IMR-90 (cell line): ENCODE measurements around the gene CD2AP. TPM values are rescaled to one million over a fixed set of nuclear protein-coding genes. Genes with fewer than 3 reads are reported as not detected.

Source experiments
- ATAC-seq: fragments of 200-7000 bp; cut with Tn5 transposase; 2 replicates; pipeline ENCODE4 v1.9.1; 2020; ENCODE audit warnings: low read depth, mild to moderate bottlenecking, moderate library complexity
- BruUV-seq: library from RNA; stranded (reverse); fragments of 400-500 nt; replicated peaks from 2 replicates; lab custom pipeline; 2021; lab: Mats Ljungman, UMichigan
- CTCF ChIA-PET: fragments of 300-600 bp; formaldehyde crosslinking; extraction: SDS; loops from one replicate; lab custom pipeline; 2021; ENCODE audit warnings: antibody characterized with exemption; lab: Yijun Ruan, JAX
- POLR2A ChIA-PET: fragments of 300-600 bp; sonication (Branson Sonifier 250); formaldehyde crosslinking; loops from one replicate; lab custom pipeline; 2022; ENCODE audit warnings: antibody characterized with exemption; ENCODE audit not compliant: unreplicated experiment; lab: Charles Lee
- DNase-seq: peaks from one replicate; pipeline ENCODE4 v3.0.0; 2013
- H2AFZ ChIP-seq: replicated peaks from 2 replicates; pipeline ENCODE3; 2013; ENCODE audit warnings: low read length, mild to moderate bottlenecking; ENCODE audit not compliant: poor library complexity
- H2AK5ac ChIP-seq: 2 replicates; pipeline ENCODE4 v1.6.1; 2013; ENCODE audit warnings: low read depth, low read length, inconsistent platforms
- H2AK9ac ChIP-seq: replicated peaks from 2 replicates; pipeline ENCODE3; 2013; ENCODE audit warnings: mild to moderate bottlenecking, low read depth, low read length, moderate library complexity; ENCODE audit not compliant: poor library complexity
- H2BK120ac ChIP-seq: 2 replicates; pipeline ENCODE4 v1.6.1; 2013; ENCODE audit warnings: low read depth, low read length, inconsistent platforms
- H2BK15ac ChIP-seq: 3 replicates; pipeline ENCODE4 v1.6.1; 2013; ENCODE audit warnings: low read depth, low read length, inconsistent platforms
- H2BK20ac ChIP-seq: 2 replicates; pipeline ENCODE4 v1.6.1; 2013; ENCODE audit warnings: low read depth, mild to moderate bottlenecking, inconsistent platforms, low read length, moderate library complexity
- H2BK5ac ChIP-seq: 2 replicates; pipeline ENCODE4 v1.6.1; 2013; ENCODE audit warnings: mild to moderate bottlenecking, low read depth, low read length, inconsistent platforms; ENCODE audit not compliant: poor library complexity, severe bottlenecking
- H3K14ac ChIP-seq: replicated peaks from 2 replicates; pipeline ENCODE4 v1.6.1; 2013; ENCODE audit warnings: low read depth, low read length, inconsistent platforms
- H3K18ac ChIP-seq: 2 replicates; pipeline ENCODE4 v1.6.1; 2013; ENCODE audit warnings: low read depth, low read length, control low read depth
- H3K23ac ChIP-seq: 2 replicates; pipeline ENCODE4 v1.6.1; 2013; ENCODE audit warnings: low read depth, low read length, inconsistent platforms
- H3K27ac ChIP-seq: 2 replicates; pipeline ENCODE4 v1.5.1; 2013; ENCODE audit warnings: mild to moderate bottlenecking, control low read depth, low read length; ENCODE audit not compliant: insufficient read depth
- H3K27me3 ChIP-seq: 2 replicates; pipeline ENCODE4 v1.6.1; 2013; ENCODE audit warnings: low read length; ENCODE audit not compliant: control insufficient read depth, insufficient read depth
- H3K36me3 ChIP-seq: 2 replicates; pipeline ENCODE4 v1.6.1; 2013; ENCODE audit warnings: low read length, mixed read lengths; ENCODE audit not compliant: control insufficient read depth, insufficient read depth
- H3K4ac ChIP-seq: 2 replicates; pipeline ENCODE4 v1.6.1; 2013; ENCODE audit warnings: low read depth, low read length, inconsistent platforms
- H3K4me1 ChIP-seq: 2 replicates; pipeline ENCODE4 v1.6.1; 2013; ENCODE audit warnings: low read length, mixed read lengths; ENCODE audit not compliant: control insufficient read depth, insufficient read depth
- H3K4me2 ChIP-seq: 2 replicates; pipeline ENCODE4 v1.6.1; 2013; ENCODE audit warnings: low read depth, mild to moderate bottlenecking, control low read depth, low read length, moderate library complexity
- H3K4me3 ChIP-seq: 2 replicates; pipeline ENCODE4 v1.5.1; 2013; ENCODE audit warnings: low read depth, mild to moderate bottlenecking, control low read depth, low read length, moderate library complexity; ENCODE audit not compliant: insufficient read depth
- H3K56ac ChIP-seq: 2 replicates; pipeline ENCODE4 v1.6.1; 2013; ENCODE audit warnings: low read length, inconsistent platforms; ENCODE audit not compliant: insufficient read depth; ENCODE audit errors: extremely low read depth
- H3K79me1 ChIP-seq, 2 experiments: 2 replicates each; pipeline ENCODE4 v1.6.1; 2013; ENCODE audit warnings: low read length in 2 of 2, inconsistent platforms in 1 of 2, low read depth in 1 of 2
- H3K9ac ChIP-seq: 2 replicates; pipeline ENCODE4 v1.6.1; 2013; ENCODE audit warnings: low read depth, low read length, control low read depth
- H3K9me1 ChIP-seq: 2 replicates; pipeline ENCODE4 v1.6.1; 2013; ENCODE audit warnings: low read length, inconsistent platforms; ENCODE audit not compliant: insufficient read depth
- H3K9me3 ChIP-seq: 2 replicates; pipeline ENCODE4 v1.6.1; 2013; ENCODE audit warnings: low read length; ENCODE audit not compliant: control insufficient read depth, insufficient read depth
- H4K20me1 ChIP-seq: 2 replicates; pipeline ENCODE4 v1.6.1; 2013; ENCODE audit warnings: low read length, inconsistent platforms; ENCODE audit not compliant: insufficient read depth
- H4K5ac ChIP-seq: 2 replicates; pipeline ENCODE4 v1.6.1; 2013; ENCODE audit warnings: mild to moderate bottlenecking, low read depth, low read length, control low read depth
- H4K8ac ChIP-seq, 2 experiments: 2 replicates each; pipeline ENCODE4 v1.6.1; 2013; ENCODE audit warnings: low read depth in 2 of 2, low read length in 2 of 2, control low read depth in 1 of 2, inconsistent platforms in 1 of 2
- H4K91ac ChIP-seq: 2 replicates; pipeline ENCODE4 v1.6.1; 2013; ENCODE audit warnings: low read depth, low read length, inconsistent platforms; ENCODE audit not compliant: insufficient read depth
- BHLHE40 ChIP-seq: fragments of 150-350 bp; IDR thresholded peaks from 2 replicates; pipeline ENCODE4 v1.6.1; 2016; ENCODE audit warnings: mild to moderate bottlenecking, low read depth, low read length
- CEBPB ChIP-seq: IDR thresholded peaks from 2 replicates; pipeline ENCODE4 v1.6.1; 2012; ENCODE audit warnings: low read depth, low read length, improper control_type of control experiment
- CHD1 ChIP-seq: IDR thresholded peaks from 2 replicates; pipeline ENCODE4 v1.6.1; 2012; ENCODE audit warnings: low read depth, low read length, improper control_type of control experiment
- FOS ChIP-seq: fragments of 150-350 bp; IDR thresholded peaks from 2 replicates; pipeline ENCODE4 v1.6.1; 2016; ENCODE audit warnings: low read depth, low read length
- MAFK ChIP-seq: IDR thresholded peaks from 2 replicates; pipeline ENCODE4 v1.6.1; 2012; ENCODE audit warnings: low read depth, low read length, improper control_type of control experiment
- MAZ ChIP-seq: IDR thresholded peaks from 2 replicates; pipeline ENCODE4 v1.6.1; 2012; ENCODE audit warnings: low read depth, mild to moderate bottlenecking, low read length, improper control_type of control experiment, moderate library complexity, borderline replicate concordance
- MXI1 ChIP-seq: IDR thresholded peaks from 2 replicates; pipeline ENCODE4 v1.6.1; 2012; ENCODE audit warnings: low read depth, mild to moderate bottlenecking, low read length, moderate library complexity, borderline replicate concordance
- NFE2L2 ChIP-seq: fragments of 150-350 bp; IDR thresholded peaks from 2 replicates; pipeline ENCODE4 v1.6.1; 2016; ENCODE audit warnings: low read depth, mild to moderate bottlenecking, low read length
- POLR2A ChIP-seq: IDR thresholded peaks from 2 replicates; pipeline ENCODE4 v1.6.1; 2012; ENCODE audit warnings: mild to moderate bottlenecking, low read depth, low read length
- RAD21 ChIP-seq: IDR thresholded peaks from 2 replicates; pipeline ENCODE4 v1.6.1; 2012; ENCODE audit warnings: low read length, improper control_type of control experiment
- RCOR1 ChIP-seq: IDR thresholded peaks from 2 replicates; pipeline ENCODE4 v1.6.1; 2012; ENCODE audit warnings: mild to moderate bottlenecking, low read length, improper control_type of control experiment; ENCODE audit not compliant: insufficient replicate concordance
- RFX5 ChIP-seq: IDR thresholded peaks from 2 replicates; pipeline ENCODE4 v1.8.0; 2012; ENCODE audit warnings: low read depth, mild to moderate bottlenecking, low read length, moderate library complexity
- SMC3 ChIP-seq: fragments of 150-350 bp; IDR thresholded peaks from 2 replicates; pipeline ENCODE4 v1.6.1; 2016; ENCODE audit warnings: low read depth, mild to moderate bottlenecking, antibody characterized with exemption, low read length, moderate library complexity
- WGBS, 2 experiments: methylation state at CpG; one replicate each; pipeline versions ENCODE4 v1.1.5 to v1.1.7; 2013; ENCODE audit warnings: missing lambda C conversion rate in 2 of 2; ENCODE audit not compliant: insufficient read length in 1 of 2; ENCODE audit errors: extremely low coverage in 2 of 2; 5-methylcytosine and 5-hydroxymethylcytosine counted together
- dilution Hi-C: fragments of 300-500 bp; cut with HindIII; formaldehyde crosslinking; loops from one replicate; pipeline ENCODE4 v1.14.3; 2018; ENCODE audit warnings: low sequenced_read_pairs; ENCODE audit not compliant: unreplicated experiment
- in situ Hi-C: fragments of 300-500 bp; cut with MboI; formaldehyde crosslinking; loops from 3 replicates; pipeline ENCODE4 v1.14.3; 2019; ENCODE audit warnings: low sequenced_read_pairs, inconsistent platforms, mixed read lengths
- intact Hi-C: fragments of 100-400 bp; cut with micrococcal nuclease; formaldehyde crosslinking; loops from 2 replicates; pipeline ENCODE4 v1.10.0; 2022
- polyA plus RNA-seq, 3 experiments: library from polyadenylated mRNA; depleted of rRNA; stranded (reverse); fragments of >200 nt; gene quantifications; 2 replicates each; pipeline ENCODE4 v1.2.3, GENCODE V29; 2012; ENCODE audit warnings: low replicate concordance in 1 of 3
- total RNA-seq: library from RNA; depleted of rRNA; stranded (reverse); fragments of >200 nt; gene quantifications from 2 replicates; pipeline ENCODE4 v1.2.3, GENCODE V29; 2012
- TF ChIP-seq, protein P1 (sequence below): conservative IDR thresholded peaks from 2 replicates; pipeline ENCODE4 v1.5.1; 2012; ENCODE audit warnings: mild to moderate bottlenecking, low read depth, low read length, improper control_type of control experiment
- TF ChIP-seq, protein P2 (sequence below): fragments of 150-350 bp; IDR thresholded peaks from 2 replicates; pipeline ENCODE4 v1.6.1; 2017; ENCODE audit warnings: mild to moderate bottlenecking, antibody characterized with exemption, low read length, low read depth
- TF ChIP-seq, protein P3 (sequence below): fragments of 150-350 bp; IDR thresholded peaks from 2 replicates; pipeline ENCODE4 v1.6.1; 2016; ENCODE audit warnings: low read depth, mild to moderate bottlenecking, low read length, moderate library complexity, borderline replicate concordance

The CD2AP gene
- total and polyA plus RNA-seq, 2 of the 4 experiments (the other 2 are of a cell fraction), result 5.3 to 7.5 TPM

DNA sequence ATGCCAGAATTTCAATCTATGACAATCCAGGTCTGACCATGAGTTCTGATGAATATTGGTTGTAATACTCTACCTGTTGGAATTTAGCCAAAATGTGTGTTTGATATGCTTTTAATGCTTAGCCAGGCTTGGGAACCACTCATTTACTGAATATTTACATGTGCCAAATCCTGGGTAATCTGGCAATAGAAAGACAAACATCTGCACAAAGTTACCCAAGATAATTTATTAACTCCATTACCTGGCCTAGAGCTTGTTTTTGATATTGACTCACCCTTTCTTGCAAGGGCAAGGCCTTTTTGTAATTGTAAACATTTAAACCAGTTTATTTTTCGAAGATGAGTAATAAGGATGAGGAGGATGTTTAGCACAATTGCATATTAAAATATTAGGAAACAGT is 13.5 kb upstream of the CD2AP start:
- no CpG with 5 or more reads among the region's 1 CpG for WGBS, 2 experiments
- H3K56ac ChIP-seq, result no peak overlapping the region
- no peaks in the 10 kb centered on the region for H3K79me1 ChIP-seq
- H3K4ac ChIP-seq, result no peak overlapping the region
- H3K14ac ChIP-seq, result no peak overlapping the region
- POLR2A ChIA-PET, result no interaction called here
- H3K4me3 ChIP-seq, result no peak overlapping the region
- in situ Hi-C loops, result no loop called here
- H3K4me2 ChIP-seq, result no peak overlapping the region
- H2AK9ac ChIP-seq, result no peak overlapping the region
- no peak overlapping the region for H4K91ac ChIP-seq
- no peak overlapping the region for H2BK5ac ChIP-seq
- H3K9me1 ChIP-seq, result no peaks in the 10 kb centered on the region
- no TSS peak for BruUV-seq
- peaks cover 1% of the 10 kb centered on the region; the same call in 1 of the 2 replicates for H3K9me3 ChIP-seq
- no peak overlapping the region for H3K23ac ChIP-seq
- peaks cover 2% of the 10 kb centered on the region for H3K27me3 ChIP-seq
- H4K5ac ChIP-seq, result no peak overlapping the region
- TF ChIP-seq, protein P1, sequence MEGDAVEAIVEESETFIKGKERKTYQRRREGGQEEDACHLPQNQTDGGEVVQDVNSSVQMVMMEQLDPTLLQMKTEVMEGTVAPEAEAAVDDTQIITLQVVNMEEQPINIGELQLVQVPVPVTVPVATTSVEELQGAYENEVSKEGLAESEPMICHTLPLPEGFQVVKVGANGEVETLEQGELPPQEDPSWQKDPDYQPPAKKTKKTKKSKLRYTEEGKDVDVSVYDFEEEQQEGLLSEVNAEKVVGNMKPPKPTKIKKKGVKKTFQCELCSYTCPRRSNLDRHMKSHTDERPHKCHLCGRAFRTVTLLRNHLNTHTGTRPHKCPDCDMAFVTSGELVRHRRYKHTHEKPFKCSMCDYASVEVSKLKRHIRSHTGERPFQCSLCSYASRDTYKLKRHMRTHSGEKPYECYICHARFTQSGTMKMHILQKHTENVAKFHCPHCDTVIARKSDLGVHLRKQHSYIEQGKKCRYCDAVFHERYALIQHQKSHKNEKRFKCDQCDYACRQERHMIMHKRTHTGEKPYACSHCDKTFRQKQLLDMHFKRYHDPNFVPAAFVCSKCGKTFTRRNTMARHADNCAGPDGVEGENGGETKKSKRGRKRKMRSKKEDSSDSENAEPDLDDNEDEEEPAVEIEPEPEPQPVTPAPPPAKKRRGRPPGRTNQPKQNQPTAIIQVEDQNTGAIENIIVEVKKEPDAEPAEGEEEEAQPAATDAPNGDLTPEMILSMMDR, result no peak
- TF ChIP-seq MAZ (no peak), RFX5 (no peak), CEBPB (no peak), CHD1 (no peak), NFE2L2 (no peak), FOS (no peak), POLR2A (no peak), RCOR1 (no peak), MXI1 (no peak), RAD21 (no peak), MAFK (no peak), SMC3 (no peak), BHLHE40 (no peak)
- TF ChIP-seq, protein P2, sequence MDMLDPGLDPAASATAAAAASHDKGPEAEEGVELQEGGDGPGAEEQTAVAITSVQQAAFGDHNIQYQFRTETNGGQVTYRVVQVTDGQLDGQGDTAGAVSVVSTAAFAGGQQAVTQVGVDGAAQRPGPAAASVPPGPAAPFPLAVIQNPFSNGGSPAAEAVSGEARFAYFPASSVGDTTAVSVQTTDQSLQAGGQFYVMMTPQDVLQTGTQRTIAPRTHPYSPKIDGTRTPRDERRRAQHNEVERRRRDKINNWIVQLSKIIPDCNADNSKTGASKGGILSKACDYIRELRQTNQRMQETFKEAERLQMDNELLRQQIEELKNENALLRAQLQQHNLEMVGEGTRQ, result no peak
- TF ChIP-seq, protein P3, sequence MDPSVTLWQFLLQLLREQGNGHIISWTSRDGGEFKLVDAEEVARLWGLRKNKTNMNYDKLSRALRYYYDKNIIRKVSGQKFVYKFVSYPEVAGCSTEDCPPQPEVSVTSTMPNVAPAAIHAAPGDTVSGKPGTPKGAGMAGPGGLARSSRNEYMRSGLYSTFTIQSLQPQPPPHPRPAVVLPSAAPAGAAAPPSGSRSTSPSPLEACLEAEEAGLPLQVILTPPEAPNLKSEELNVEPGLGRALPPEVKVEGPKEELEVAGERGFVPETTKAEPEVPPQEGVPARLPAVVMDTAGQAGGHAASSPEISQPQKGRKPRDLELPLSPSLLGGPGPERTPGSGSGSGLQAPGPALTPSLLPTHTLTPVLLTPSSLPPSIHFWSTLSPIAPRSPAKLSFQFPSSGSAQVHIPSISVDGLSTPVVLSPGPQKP, result no peak
- H4K8ac ChIP-seq, result no peak overlapping the region
- H4K20me1 ChIP-seq, result no peaks in the 10 kb centered on the region
- no peaks in the 10 kb centered on the region for H3K36me3 ChIP-seq
- no peak overlapping the region for H2BK120ac ChIP-seq
- no peak overlapping the region for H2AFZ ChIP-seq
- no peaks in the 10 kb centered on the region for H3K4me1 ChIP-seq
- dilution Hi-C loops, result no loop called here
- H3K18ac ChIP-seq, result no peak overlapping the region
- CTCF ChIA-PET, result no interaction called here
- no peak for DNase-seq
- H2BK20ac ChIP-seq, result no peak overlapping the region
- intact Hi-C loops, result no loop called here
- H2AK5ac ChIP-seq, result no peak overlapping the region
- no peak overlapping the region for H2BK15ac ChIP-seq
- no peak overlapping the region for H3K27ac ChIP-seq
- no peak for ATAC-seq
- no peak overlapping the region for H3K9ac ChIP-seq
